ENCODE results near the gene CIT. TPM values are rescaled to one million over a fixed set of nuclear protein-coding genes. Genes with fewer than 3 reads are reported as not detected.

The CIT gene
- total and polyA plus RNA-seq, 8 donors, result 7.0 to 33.2 (median 20.8) TPM

- Histone ChIP-seq H3K4me1 (no peaks in the 10 kb centered on the region), H3K36me3 (no peaks in the 10 kb centered on the region), H3K27ac (no peak overlapping the region), H3K4me3 (no peak overlapping the region), H3K27me3 (no peaks in the 10 kb centered on the region), H3K9me3 (peaks cover 0 to 20% of the 10 kb centered on the region in 2 donors)
- no peak for DNase-seq
- no peak for TF ChIP-seq CTCF (IDR thresholded peaks at IDR 0.05)
- intact Hi-C loops (cut with DNase I), result no loop called here
- no peak for ATAC-seq
Measured at GRCh38 chr12:119652665-119653064, 224.5 kb downstream of the CIT start.

GRCh38 chr12:119649202-119649808, 227.8 kb downstream of the CIT start:
- H3K27ac ChIP-seq, result no peak overlapping the region
- H3K4me3 ChIP-seq, result no peak overlapping the region
- no peaks in the 10 kb centered on the region for H3K4me1 ChIP-seq
- intact Hi-C loops (cut with DNase I), result no loop called here
- TF ChIP-seq CTCF (IDR thresholded peaks at IDR 0.05), result peak; percentile 59 to 75
- no peaks in the 10 kb centered on the region for H3K27me3 ChIP-seq
- peaks cover 0 to 15% of the 10 kb centered on the region in 2 donors for H3K9me3 ChIP-seq
- peak; percentile 47 for ATAC-seq
- H3K36me3 ChIP-seq, result no peaks in the 10 kb centered on the region
- DNase-seq, result no peak

GRCh38 chr12:119645535-119646059, 231.5 kb downstream of the CIT start:
- intact Hi-C loops (cut with DNase I), result no loop called here
- Histone ChIP-seq H3K27me3 (no peaks in the 10 kb centered on the region), H3K4me1 (no peaks in the 10 kb centered on the region), H3K27ac (no peak overlapping the region), H3K4me3 (no peak overlapping the region), H3K9me3 (no peaks in the 10 kb centered on the region), H3K36me3 (no peaks in the 10 kb centered on the region)
- no peak for ATAC-seq
- no peak for DNase-seq
- no peak for TF ChIP-seq CTCF (IDR thresholded peaks at IDR 0.05)

GRCh38 chr12:119644930-119645329, 232.2 kb downstream of the CIT start:
- Histone ChIP-seq H3K4me3 (no peak overlapping the region), H3K27ac (no peak overlapping the region), H3K9me3 (no peaks in the 10 kb centered on the region), H3K36me3 (no peaks in the 10 kb centered on the region), H3K27me3 (no peaks in the 10 kb centered on the region), H3K4me1 (no peaks in the 10 kb centered on the region)
- DNase-seq (no peak), ATAC-seq (no peak)
- no peak for TF ChIP-seq CTCF (IDR thresholded peaks at IDR 0.05)
- intact Hi-C loops (cut with DNase I), result no loop called here

GRCh38 chr12:119642986-119643385, 234.1 kb downstream of the CIT start:
- Histone ChIP-seq H3K36me3 (no peaks in the 10 kb centered on the region), H3K9me3 (no peaks in the 10 kb centered on the region), H3K27me3 (no peaks in the 10 kb centered on the region), H3K27ac (no peak overlapping the region), H3K4me1 (no peaks in the 10 kb centered on the region), H3K4me3 (no peak overlapping the region)
- ATAC-seq (no peak), DNase-seq (no peak)
- no peak for TF ChIP-seq CTCF (IDR thresholded peaks at IDR 0.05)
- intact Hi-C loops (cut with DNase I), result no loop called here

Small RNAs within 50 kb of the gene (microRNA-seq; reads per million reads assigned to microRNA genes)
- gene MIR1178, result 0 to 0.17 reads per million in 2 donors

Other genes starting within 250 kb of the CIT start
- gene PRKAB1, start 209.2 kb downstream of the CIT start, total RNA-seq, result 10 to 100 TPM; 31.8 to 53.3 TPM
- gene PRKAB1, start 209.2 kb downstream of the CIT start, polyA plus RNA-seq (ENCODE audit: insufficient read length in 6 of 6), result 10 to 100 TPM; 73.2 to 88.3 (median 81.9) TPM
- gene BICDL1, start 111.9 kb upstream of the CIT start, total RNA-seq, result 10 to 100 TPM; 10.7 to 12.0 TPM
- gene BICDL1, start 111.9 kb upstream of the CIT start, polyA plus RNA-seq (ENCODE audit: insufficient read length in 6 of 6), result 1 to 10 TPM; 1.8 to 3.5 (median 3.0) TPM
- 10 to 100 TPM; 37.6 to 54.2 TPM for gene RAB35, start 239.4 kb upstream of the CIT start, total RNA-seq
- 10 to 100 TPM; 35.1 to 43.2 (median 39.2) TPM for gene RAB35, start 239.4 kb upstream of the CIT start, polyA plus RNA-seq (ENCODE audit: insufficient read length in 6 of 6)

Measured in left lung (tissue), 10 donors.